H1 (cell line): ENCODE results near the gene HSD11B1. TPM values are rescaled to one million over a fixed set of nuclear protein-coding genes. Genes with fewer than 3 reads are reported as not detected.

Experiments
- CHD7 ChIP-seq: fragments of 300-600 bp; sonication (generic); IDR thresholded peaks from 2 replicates; pipeline ENCODE4 v1.7.1; 2012; ENCODE audit warnings: low read length, moderate library complexity, mild to moderate bottlenecking, inconsistent platforms; ENCODE audit not compliant: insufficient replicate concordance
- CREB1 ChIP-seq: IDR thresholded peaks from 2 replicates; pipeline ENCODE4 v1.6.1; 2012; ENCODE audit warnings: inconsistent platforms
- FOSL1 ChIP-seq: IDR thresholded peaks from 2 replicates; pipeline ENCODE4 v1.6.1; 2011; ENCODE audit warnings: mild to moderate bottlenecking, low read depth, low read length, moderate library complexity; ENCODE audit not compliant: insufficient read depth
- JUN ChIP-seq: IDR thresholded peaks from 2 replicates; pipeline ENCODE4 v1.6.1; 2011; ENCODE audit warnings: low read depth, mild to moderate bottlenecking, improper control_type of control experiment, low read length
- NANOG ChIP-seq: IDR thresholded peaks from 2 replicates; pipeline ENCODE4 v1.6.1; 2011; ENCODE audit warnings: low read length, low read depth, mild to moderate bottlenecking, inconsistent platforms; ENCODE audit not compliant: insufficient read depth, poor library complexity, severe bottlenecking
- RNF2 ChIP-seq: fragments of 200-900, 300-1000 bp; sonication (generic); IDR thresholded peaks from 2 replicates; pipeline ENCODE4 v1.7.1; 2016; ENCODE audit warnings: borderline replicate concordance, low read depth, mild to moderate bottlenecking, antibody characterized with exemption, low read length; ENCODE audit not compliant: poor library complexity, severe bottlenecking; ENCODE audit errors: missing control alignments
- SIRT6 ChIP-seq: IDR thresholded peaks from one replicate; pipeline ENCODE4 v1.7.1; 2012; ENCODE audit warnings: low read length, inconsistent platforms
- polyA plus RNA-seq, 7 experiments: library from polyadenylated mRNA; depleted of rRNA in 3 of 7; stranded (reverse) in 5 of 7; unstranded in 2 of 7; fragments of >200 nt in 5 of 7; fragments of 200-250 nt in 2 of 7; gene quantifications; 1 replicate in 5 of 7; 2 replicates in 1 of 7; 4 replicates in 1 of 7; pipeline versions ENCODE4 v1.2.1 to v1.2.3, GENCODE V29; 2011 to 2013; ENCODE audit warnings: missing spikeins in 2 of 7, mixed read lengths in 2 of 7
- total RNA-seq: library from RNA; stranded (reverse); fragmentation: NEBNext Ultra II Directional; extraction: Animal tissue kit (Norgen Biotek cat#: 25700); gene quantifications from 2 replicates; pipeline ENCODE4 v1.2.1, GENCODE V29; 2021

Gene HSD11B1
- total and polyA plus RNA-seq, 2 of the 8 experiments (the other 6 are each of a cell fraction or from before 2014, with no cell fraction given): not detected

DNA sequence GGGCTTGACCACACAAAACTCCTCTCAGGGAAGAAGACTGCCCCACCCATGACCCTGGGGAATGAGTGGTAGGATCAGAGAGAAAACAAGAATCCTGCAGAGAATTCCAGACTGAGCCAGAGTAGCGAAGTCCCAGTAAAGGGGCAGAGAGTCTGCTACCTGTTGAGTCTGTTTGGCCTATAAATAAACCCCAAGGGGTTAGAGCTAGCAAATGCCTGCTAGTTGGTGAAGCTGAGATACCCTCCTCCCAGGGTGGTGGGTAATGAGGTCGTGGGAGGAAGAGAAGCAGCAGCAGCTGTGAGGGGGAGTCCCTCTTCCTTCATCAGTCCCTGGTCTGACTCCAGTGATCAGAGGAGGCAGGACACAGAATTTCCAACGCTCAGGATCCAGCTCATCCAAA, 53.8 kb downstream of the HSD11B1 start (continued):
- no peak for TF ChIP-seq CHD7
- no peak for TF ChIP-seq RNF2
- no peak for TF ChIP-seq NANOG
- TF ChIP-seq JUN: no peak
- no peak for TF ChIP-seq CREB1
- no peak for TF ChIP-seq FOSL1
- no peak for TF ChIP-seq SIRT6
